ENCODE data around the gene ANO6.

DNA sequence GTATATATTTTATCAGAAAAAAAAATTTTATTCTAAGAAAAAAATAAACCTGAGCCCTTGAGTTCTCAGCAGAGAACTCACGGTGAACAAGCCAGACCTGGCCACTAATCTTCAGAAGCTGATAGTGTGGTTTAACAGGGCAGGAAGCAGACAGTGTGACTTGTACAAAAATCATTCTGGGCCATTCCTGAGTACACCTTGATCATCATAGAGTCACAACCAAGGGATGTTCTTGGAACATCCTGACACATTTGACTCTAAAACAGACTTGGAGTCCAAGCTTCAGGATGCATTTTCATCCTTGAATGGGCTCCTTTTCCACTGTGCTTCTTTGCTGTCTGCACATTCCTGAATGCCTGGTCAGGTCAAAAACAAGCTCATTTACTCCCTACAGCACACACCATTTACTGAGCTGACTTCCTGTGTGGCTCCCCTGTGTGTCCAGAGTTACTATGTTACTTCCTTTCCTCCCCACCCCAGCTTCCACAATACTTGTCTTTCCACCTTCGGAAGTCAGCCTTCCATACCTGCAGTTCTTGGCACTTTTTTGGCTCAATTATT, 112.0 kb downstream of the ANO6 start:
- TF ChIP-seq POLR2AphosphoS5 (IDR thresholded peaks at IDR 0.05) = no peak
- TF ChIP-seq, protein P1, sequence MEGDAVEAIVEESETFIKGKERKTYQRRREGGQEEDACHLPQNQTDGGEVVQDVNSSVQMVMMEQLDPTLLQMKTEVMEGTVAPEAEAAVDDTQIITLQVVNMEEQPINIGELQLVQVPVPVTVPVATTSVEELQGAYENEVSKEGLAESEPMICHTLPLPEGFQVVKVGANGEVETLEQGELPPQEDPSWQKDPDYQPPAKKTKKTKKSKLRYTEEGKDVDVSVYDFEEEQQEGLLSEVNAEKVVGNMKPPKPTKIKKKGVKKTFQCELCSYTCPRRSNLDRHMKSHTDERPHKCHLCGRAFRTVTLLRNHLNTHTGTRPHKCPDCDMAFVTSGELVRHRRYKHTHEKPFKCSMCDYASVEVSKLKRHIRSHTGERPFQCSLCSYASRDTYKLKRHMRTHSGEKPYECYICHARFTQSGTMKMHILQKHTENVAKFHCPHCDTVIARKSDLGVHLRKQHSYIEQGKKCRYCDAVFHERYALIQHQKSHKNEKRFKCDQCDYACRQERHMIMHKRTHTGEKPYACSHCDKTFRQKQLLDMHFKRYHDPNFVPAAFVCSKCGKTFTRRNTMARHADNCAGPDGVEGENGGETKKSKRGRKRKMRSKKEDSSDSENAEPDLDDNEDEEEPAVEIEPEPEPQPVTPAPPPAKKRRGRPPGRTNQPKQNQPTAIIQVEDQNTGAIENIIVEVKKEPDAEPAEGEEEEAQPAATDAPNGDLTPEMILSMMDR (IDR thresholded peaks at IDR 0.05) = no peak
